ENCODE data around the gene GINS2.

GRCh38 chr16:85642762-85643358, 45.9 kb downstream of the GINS2 start:
- TF ChIP-seq POLR2A (IDR thresholded peaks at IDR 0.05) (no peak), CTCF (IDR thresholded peaks at IDR 0.05) (no peak), EP300 (IDR thresholded peaks at IDR 0.05; ENCODE audit: low read depth) (no peak)

Measured in transverse colon (tissue), 3 donors.